Measurements from ENCODE around the gene CAPN7.

CAPN7 gene

DNA sequence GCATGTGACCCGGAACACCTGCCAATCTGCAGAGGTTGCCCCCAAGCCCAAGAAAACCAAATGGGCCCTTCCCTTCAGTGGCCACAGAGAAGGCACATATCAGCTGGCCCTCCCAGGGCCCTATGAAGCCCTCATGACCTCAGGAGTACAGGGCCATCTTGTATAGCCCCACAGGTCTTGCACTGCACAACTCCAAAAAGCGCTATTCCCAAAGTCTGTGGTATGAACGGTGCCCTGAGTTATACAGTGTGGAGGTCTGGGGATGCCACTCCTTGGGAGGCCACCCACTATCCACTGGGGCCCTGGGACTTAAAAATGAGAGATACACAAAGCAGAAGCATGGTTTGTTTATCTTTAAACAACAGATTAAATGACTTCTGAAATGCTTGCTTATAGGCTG is 61.5 kb downstream of the CAPN7 start:
- DNase-seq (ENCODE audit: low read depth, low spot score): no peak

DNA sequence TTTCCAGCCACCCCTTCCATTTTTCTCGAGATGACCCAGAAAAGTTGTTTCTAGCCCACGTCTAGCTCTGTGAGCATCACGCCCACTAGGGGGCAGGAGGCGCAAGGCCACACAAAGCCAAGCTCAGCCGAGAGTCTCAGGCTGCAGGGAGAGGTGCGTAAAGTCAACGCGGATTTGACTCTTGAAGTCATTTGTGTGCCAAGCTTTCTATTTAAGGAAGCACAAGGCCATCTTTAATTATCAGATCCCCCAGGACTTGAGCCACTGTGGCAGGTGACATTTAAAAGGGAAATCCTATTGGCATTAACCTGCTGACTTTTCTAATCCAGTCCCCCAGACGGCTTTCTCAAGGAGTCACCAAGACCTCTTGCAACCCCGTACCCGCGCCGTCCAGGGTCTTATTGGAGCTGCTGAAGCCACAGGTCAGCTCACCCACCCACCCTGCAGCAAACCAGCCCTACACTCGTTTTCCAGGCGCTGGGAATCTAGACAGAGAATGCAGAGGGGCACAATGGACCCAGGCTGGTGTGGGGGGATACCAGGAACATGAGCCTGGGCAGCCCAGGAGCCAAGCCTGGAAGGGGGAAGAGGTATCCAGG is 62.1 kb downstream of the CAPN7 start:
- peak; percentile 81 for DNase-seq (ENCODE audit: low read depth, low spot score)
- H3K4me3 ChIP-seq (ENCODE audit: low read length): no peak overlapping the region

More for the DNA sequence above, 61.5 kb downstream of the CAPN7 start:
- no peak overlapping the region for H3K4me3 ChIP-seq (ENCODE audit: low read length)

DNA sequence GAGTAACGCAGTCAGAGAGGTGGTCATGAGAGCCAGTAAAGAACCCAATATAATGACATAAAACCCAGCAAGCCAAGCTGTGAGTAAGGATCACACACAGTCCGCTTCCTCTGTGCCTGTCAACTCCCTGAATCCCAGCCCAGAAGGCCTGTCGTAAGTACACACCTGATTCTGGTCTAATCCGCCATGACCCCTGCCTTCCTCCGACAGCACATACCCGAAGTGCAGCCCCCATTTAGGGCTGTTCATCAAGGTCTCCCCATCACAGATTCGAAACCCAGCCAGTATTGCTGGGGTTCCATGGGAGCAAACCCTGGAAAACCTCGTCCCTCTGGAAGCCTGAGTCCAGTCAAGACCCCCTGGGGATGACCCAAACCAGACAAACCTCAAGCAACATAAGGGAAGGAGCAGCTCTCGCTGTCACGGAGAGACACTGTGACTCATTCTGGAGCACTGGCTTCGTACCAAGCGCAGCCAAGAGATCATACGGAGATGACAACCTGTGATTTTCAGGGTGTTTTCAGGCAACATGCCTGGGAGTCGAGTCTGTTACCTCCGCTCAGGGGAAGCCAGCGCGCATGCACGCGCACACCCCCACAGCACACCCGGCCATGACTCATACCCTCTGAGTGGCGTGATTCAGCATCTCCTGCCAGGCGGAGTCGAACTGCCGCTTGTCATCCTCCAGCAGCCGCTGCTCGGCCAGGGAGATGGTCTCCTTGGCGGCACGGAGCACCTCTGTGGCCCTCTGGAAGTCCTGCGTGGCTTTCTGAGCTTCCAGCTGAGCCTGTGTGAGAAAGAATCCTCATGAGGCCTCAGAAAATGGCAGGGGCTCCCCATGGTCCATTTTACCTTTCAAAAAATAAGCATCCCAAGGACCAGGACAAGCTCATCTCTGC is 63.3 kb downstream of the CAPN7 start:
- no peak overlapping the region for H3K4me3 ChIP-seq (ENCODE audit: low read length)
- no peak for DNase-seq (ENCODE audit: low read depth, low spot score)

DNA sequence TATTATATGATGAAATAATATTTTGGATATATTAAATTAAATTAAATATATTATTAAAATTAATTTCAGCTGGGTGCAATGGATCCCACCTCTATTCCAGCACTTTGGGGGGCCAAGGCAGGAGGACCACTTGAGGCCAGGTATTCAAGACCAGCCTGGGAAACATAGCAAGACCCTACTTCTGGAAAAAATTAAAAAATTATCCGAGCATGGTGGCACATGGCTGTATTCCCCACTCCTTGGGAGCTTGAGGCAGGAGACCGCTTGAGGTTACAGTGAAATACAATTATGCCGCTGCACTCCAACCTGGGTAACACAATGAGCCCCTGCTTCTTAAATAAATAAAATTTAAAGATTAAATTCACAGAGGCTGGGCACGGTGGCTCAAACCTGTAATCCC is 65.0 kb downstream of the CAPN7 start:
- no peak for DNase-seq (ENCODE audit: low read depth, low spot score)
- H3K4me3 ChIP-seq (ENCODE audit: low read length): no peak overlapping the region

DNA sequence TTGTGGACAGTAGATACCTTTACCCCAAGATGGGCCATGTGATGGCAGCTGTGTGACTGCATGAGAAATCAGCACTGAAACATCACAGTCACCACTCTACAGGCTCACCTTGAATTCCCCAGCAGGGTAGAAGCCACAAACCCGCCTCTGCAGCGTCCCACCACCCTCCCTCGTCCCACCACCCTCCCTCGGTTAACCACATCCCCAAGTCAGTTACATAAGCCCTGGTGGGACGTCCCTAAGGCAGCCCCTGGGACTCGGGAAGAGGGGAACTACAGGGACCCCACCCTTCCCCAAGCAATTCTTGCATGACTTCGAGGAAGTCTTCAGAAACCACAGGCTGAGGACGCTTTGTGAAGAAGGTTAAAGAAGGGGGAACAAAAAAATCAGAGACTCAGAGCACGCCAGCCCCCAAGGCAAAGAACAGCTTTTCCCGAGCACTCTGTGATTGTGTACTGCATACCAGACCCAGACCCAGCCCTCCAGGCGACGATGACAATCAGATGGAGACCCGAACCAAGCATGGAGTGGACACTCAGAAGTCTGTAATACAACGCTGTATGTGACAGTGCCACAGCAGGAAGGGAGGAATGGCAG is 65.8 kb downstream of the CAPN7 start:
- peak overlapping the region; percentile 31 for H3K4me3 ChIP-seq (ENCODE audit: low read length)
- peak; percentile 99 for DNase-seq (ENCODE audit: low read depth, low spot score)

DNA sequence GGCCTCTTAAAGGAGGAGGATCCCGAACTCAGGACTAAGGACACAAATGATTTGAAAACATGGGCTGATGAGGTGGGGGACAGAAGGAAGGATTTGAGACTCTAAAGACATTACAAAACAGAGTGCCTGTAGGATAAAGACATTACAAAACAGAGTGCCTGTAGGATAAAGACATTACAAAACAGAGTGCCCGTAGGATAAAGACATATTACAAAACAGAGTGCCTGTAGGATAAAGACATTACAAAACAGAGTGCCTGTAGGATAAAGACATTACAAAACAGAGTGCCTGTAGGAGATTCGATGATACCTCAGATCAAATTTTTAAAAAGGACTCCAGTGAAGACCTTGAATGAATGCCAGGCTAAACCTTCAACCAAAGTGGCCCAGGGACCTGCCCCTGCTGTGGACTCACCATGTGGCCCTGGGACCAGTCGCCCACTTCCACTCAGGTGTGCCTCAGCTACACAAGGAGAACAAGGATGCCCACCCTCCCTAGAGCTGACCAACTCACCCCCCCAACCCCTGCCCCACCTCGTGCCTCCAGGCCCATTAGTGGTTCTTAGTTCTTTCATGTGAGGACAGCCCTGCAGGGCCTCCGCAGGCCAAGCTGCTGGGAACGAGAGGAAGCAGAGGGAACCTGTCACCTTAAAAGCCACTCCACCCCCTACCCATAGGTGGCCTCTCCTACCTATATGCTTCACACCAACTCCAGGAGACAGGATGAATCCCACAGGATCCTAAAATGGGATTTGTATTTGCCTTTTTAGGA is 66.6 kb downstream of the CAPN7 start:
- no peak for DNase-seq (ENCODE audit: low read depth, low spot score)
- peak overlapping the region; percentile 31 for H3K4me3 ChIP-seq (ENCODE audit: low read length)

DNA sequence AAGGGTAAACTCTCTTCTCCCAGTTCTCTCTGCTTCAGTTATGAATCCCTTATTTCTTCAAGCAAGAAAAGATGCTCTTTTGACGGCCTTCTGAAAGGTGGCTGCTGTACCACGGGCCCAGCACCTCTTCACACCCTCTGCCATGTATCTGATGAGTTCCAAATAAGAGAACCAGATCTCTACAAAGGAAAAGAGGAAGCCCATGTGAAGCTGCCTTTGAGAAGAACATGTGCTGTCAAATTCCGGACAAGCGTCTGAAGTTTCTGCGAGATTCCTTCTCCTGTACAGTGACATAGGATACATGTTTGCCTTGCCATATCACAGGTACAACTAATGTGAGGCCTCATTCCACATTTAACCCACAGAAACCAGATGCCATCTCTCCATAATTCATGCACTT is 67.2 kb downstream of the CAPN7 start:
- DNase-seq (ENCODE audit: low read depth, low spot score): no peak

DNA sequence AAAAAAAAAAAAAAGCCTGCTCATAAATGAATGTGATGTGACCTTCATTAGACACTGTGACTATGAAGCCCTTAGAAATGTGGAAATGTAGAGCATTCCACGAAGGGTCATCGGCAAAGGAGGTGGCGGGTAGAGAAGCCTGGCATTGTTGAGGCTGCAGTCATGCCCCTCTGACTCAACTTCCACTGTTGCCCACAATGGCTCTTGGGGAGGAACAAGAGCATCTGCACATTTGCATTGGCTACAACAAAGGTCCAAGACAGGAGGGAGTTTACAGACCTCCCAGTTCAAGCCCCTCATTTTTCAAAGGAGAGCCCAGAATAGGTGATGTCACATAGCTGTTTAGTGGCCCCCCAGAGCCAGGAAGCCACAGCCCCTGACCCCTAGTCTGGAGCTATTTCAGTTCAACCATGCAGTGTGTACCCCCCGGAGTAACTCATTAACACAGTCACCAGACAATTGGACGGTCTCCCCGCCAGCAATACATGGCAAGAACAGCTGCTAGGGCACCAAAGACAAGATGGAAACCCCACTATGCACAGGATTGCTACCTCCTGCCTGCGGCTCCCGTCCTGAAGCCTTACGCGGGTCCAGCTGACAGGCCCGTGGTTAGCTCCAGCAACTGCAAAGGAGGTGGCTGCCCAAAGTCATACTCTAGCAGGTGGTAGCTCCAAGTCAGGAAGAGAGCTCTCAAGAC is 70.1 kb downstream of the CAPN7 start:
- H3K4me3 ChIP-seq (ENCODE audit: low read length): no peak overlapping the region
- peak; percentile 30 for DNase-seq (ENCODE audit: low read depth, low spot score)

More for the DNA sequence above, 67.2 kb downstream of the CAPN7 start:
- H3K4me3 ChIP-seq (ENCODE audit: low read length): no peak overlapping the region

DNA sequence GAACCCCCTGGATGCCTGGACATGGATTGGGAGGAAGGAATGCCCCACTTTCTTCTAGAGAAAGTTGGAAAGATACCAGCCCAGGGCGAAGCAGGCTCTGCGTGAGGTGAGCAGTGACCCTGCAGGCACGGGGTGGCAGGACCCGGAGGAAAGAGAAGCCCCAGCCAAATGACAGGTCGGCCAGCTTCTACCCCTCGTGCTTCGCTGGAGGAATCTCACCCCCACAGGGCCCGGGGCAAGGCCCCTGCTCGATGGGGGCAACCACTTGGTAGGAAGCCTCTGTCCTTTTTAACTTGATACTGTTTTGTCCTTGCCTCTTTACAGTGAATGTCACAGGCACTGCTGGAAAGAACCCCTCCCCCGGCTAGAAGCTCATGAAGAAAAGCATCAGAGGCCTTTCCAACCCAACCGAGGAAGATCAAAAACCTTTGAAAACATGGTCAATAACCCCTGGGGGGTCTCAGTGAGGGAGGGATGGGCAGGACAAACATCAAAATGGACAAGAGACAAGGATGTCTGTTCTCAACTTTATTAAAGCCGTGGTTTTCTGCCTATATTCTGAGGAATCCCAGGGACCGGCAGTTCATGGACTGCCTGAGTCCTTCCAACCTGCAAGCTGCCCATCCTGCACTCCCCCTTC is 71.9 kb downstream of the CAPN7 start:
- H3K4me3 ChIP-seq (ENCODE audit: low read length): no peak overlapping the region
- DNase-seq (ENCODE audit: low read depth, low spot score): no peak

DNA sequence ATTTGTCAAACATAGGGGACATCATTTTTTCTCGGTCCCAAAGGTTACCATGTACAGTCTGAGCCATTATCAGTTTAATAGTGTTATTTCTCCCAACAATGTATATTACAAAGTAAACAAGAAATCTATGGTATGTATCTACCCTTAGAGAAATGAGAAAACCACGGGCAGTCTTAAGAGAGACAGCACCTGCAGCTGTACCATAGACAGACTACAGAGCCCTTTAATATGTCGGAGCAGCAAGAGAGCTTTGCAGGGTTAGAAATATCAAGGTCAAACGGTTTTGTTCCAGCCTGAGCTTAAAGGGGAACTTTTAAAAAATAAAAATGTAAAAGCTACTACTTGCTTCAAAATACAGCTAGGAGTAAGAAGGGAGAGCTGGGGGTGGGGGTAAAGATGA is 73.2 kb downstream of the CAPN7 start:
- no peak overlapping the region for H3K4me3 ChIP-seq (ENCODE audit: low read length)

DNA sequence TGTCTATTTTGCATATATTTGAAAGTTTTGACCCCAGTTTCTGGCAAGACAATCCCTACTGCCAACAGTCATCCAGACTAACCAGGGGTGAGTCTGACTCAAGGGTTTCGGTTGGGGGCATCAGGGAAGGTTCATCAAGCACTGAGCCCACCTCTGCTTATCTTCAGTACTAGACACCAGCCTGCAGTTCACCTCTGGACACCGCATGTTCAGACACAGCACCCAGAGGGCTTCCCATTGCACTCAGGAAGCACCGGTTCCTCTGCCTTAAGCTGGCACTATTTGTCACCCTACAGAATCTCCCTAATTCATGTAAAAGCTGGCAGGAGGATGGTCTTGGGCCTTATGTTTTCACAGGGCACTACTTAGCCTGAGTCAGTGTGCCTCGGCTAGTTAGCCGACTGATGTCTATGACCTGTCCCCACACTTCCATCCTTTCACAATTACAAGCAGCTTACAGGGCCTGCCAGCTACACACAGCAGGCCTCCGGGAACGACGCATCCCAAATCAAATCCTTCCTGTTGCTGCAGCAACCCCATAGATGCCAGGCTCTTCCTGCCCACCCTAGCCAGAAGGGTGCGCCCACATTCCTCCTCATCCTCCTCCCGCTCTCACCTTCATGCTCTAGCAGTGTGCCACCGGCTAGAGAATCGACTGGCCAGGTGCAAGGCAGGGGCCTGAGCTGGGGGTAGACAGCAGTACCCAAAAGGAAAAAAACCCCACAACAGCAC is 73.8 kb downstream of the CAPN7 start:
- DNase-seq (ENCODE audit: low read depth, low spot score): no peak
- H3K4me3 ChIP-seq (ENCODE audit: low read length): no peak overlapping the region

More for the DNA sequence above, 73.2 kb downstream of the CAPN7 start:
- DNase-seq (ENCODE audit: low read depth, low spot score): no peak

DNA sequence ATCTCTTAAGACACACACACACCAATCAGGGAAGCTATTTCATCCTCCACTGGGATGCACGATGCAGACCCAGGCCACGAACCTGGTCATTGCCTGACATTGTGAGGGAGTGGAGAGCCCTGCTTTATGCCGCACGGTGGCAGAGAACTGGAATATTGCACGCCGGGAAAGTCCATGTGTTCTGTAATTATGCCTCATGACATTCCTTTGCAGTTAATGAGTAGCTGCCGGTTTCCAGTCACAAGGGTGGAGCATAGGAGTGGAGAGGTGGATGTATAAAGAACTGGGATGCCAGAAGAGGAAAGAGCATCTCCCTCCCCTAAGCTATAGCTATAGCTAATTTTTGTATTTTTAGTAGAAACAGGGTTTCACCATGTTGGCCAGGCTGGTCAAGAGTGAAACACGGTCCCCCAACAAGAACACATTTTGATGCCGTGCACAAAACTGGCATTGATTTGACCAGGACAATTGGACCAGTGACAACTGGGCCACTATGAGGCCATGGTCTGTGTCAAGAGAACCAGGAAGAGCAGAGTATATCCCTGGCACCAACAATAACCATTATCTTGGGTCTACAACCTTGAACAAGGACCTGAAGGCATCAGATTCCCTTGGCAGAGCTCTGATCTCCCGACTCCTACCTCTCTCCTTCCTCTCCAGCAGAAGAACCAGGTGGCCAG is 74.9 kb downstream of the CAPN7 start:
- DNase-seq (ENCODE audit: low read depth, low spot score): no peak
- no peak overlapping the region for H3K4me3 ChIP-seq (ENCODE audit: low read length)

DNA sequence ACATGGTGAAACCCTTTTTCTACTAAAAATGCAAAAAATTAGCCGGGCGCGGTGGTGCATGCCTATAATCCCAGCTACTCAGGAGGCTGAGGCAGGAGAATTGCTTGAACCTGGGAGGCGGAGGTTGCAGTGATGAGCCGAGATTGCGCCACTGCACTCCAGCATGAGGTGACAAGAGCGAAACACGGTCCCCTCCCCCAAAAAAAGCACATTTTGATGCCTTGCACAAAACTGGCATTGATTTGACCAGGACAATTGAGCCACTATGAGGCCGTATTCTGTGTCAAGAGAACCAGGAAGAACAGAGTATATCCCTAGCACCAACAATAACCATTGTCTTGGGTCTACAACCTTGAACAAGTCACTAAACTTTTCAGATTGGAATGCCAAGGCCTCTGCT is 75.8 kb downstream of the CAPN7 start:
- DNase-seq (ENCODE audit: low read depth, low spot score): no peak
- H3K4me3 ChIP-seq (ENCODE audit: low read length): no peak overlapping the region

DNA sequence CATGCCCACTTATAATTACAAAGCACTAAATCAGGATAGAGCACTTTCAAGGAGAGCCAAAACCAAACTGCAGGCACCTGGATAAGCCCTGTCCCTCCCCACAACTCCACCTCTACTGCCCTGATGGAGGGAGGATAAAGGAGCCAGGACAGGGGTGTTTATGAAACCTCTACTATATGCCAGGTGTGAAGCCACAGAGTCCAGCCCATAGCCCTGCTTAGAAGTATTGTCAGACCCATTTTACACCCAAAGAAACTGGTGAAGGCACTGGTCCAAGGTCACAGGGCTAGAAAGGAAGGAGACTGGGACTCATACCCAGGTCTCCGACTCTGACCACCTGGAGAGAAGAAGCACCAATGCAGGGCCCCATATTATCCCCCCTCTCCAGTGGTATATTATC is 77.7 kb downstream of the CAPN7 start:
- no peak overlapping the region for H3K4me3 ChIP-seq (ENCODE audit: low read length)
- no peak for DNase-seq (ENCODE audit: low read depth, low spot score)

DNA sequence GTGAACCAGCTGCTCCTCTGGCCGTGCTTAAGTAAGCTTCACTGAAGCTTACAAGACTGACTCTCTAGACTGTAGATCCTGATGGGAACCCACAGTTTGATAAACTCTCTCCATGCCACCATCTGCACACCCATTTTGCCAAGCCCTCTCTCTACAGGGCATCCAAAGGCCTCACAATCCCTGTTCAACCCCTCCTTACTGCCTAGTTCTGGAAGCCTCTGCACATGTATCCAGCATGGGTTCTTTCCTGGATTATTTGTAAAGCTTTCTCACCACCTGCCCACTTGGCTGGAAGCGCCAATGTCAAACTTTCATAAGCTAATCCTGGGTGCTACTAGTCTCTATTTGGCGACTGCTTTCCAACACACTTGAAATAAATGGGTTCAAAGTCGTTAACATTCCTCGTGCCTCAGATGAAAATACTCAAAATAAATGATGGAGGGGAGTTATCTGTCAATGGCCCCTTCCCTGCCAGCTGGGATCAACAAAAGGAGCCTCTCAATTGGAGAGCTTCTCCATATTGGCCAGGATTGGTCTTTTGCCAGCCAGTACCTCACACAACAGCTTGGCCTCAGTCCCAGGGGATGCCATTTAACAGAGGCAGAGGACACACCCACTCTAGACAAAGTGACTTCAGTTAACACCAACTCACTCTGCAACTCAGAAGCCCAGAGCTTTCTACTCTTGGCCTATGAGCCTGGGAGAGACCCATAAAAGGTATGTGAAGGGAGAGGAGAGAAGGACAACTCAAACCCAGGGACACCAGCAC is 78.3 kb downstream of the CAPN7 start:
- no peak for DNase-seq (ENCODE audit: low read depth, low spot score)
- no peak overlapping the region for H3K4me3 ChIP-seq (ENCODE audit: low read length)

DNA sequence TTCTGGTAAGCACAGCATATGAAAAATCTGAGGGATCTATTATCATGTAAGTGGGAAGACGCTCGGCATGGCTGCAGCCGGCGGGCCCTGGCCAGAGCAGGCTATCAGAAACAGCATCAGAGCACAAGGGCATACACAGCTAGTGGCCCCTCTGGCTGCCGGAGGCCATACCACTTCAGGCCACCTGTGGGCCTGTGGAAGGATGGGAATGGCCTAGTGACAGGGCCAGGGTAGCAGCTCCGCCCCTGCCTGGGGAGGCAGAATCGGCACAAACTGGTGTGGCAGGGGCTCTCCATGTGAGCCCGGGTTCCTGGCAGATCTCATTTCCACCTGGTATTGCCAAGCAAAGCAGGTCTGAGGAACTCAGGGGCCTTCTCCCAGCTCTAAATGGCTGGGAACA is 80.0 kb downstream of the CAPN7 start:
- DNase-seq (ENCODE audit: low read depth, low spot score): no peak
- H3K4me3 ChIP-seq (ENCODE audit: low read length): no peak overlapping the region

Data from Jurkat, Clone E6-1 (cell line).